GM20000 (cell line): ENCODE data around the gene STX16.

Source experiments
- DNase-seq: peaks from one replicate; pipeline ENCODE4 v3.0.0; 2012; ENCODE audit warnings: low spot score
- TF ChIP-seq, protein P1 (sequence below): IDR thresholded peaks from 2 replicates; pipeline ENCODE4 v1.5.1; 2012; ENCODE audit warnings: mild to moderate bottlenecking, control low read depth; ENCODE audit errors: extremely low read depth, missing control alignments

STX16 gene

DNA sequence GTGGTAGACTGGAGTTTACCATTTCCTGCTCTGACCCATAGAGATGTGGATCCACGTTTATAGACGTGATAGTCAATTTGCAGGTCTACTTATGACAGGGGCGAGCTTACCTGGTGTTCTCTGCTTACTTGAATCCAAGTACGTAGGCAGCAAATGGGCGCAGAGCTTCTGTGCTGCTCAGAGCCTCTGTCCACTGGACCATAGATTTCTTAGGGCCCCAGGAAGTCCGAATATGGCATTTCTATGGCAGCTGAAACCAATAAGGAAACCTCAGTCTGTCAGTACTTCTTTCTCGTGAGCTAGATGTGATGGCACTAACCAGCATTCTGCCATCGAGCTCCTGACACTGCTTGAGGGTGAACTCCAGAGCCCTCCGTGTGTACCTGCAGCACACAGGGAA, 22.0 kb downstream of the STX16 start:
- TF ChIP-seq, protein P1, sequence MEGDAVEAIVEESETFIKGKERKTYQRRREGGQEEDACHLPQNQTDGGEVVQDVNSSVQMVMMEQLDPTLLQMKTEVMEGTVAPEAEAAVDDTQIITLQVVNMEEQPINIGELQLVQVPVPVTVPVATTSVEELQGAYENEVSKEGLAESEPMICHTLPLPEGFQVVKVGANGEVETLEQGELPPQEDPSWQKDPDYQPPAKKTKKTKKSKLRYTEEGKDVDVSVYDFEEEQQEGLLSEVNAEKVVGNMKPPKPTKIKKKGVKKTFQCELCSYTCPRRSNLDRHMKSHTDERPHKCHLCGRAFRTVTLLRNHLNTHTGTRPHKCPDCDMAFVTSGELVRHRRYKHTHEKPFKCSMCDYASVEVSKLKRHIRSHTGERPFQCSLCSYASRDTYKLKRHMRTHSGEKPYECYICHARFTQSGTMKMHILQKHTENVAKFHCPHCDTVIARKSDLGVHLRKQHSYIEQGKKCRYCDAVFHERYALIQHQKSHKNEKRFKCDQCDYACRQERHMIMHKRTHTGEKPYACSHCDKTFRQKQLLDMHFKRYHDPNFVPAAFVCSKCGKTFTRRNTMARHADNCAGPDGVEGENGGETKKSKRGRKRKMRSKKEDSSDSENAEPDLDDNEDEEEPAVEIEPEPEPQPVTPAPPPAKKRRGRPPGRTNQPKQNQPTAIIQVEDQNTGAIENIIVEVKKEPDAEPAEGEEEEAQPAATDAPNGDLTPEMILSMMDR, result no peak
- DNase-seq, result no peak

DNA sequence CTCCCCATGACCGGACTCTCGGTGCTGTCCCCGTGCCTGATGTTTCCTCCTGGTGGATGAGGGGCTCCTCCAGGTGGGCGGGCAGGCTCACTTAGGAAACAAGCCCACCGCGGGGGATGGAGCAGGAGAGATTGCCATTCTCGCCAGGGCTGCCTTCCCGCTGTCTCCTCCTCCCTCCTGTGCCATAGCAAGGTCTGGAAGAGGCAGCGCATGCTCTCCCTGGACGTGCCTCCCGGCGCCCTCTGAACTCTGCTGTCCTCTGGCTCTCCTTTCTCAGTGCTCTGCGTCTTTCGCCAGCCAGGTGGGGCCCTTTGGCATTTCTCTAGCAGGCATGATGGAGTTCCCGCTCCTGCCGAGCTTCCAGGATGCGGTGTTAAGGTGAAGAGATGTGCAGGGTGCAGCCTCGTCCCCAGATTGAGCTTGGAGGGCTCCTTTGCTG, 24.1 kb downstream of the STX16 start:
- TF ChIP-seq, protein P1, result no peak
- no peak for DNase-seq

DNA sequence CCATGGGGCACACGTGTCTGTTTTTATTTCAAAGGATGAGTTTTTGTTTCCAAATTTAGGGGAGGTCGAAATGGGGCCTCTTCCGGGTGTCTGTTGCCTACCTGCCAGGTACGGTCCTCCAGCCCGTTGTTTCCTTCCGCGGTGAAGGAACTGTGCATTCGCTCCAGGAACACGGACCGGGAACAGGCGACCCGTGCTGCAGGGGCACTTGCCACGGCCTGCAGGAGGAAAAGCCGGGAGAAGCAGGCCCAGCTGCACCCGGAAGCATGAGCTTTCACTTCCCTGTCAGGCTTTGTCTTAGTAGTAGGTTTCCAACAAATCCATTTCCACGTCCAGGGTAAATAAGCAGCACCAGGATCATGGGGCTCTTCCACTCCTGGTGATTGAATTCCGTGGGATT, 24.6 kb downstream of the STX16 start:
- DNase-seq, result no peak
- TF ChIP-seq, protein P1, result no peak

DNA sequence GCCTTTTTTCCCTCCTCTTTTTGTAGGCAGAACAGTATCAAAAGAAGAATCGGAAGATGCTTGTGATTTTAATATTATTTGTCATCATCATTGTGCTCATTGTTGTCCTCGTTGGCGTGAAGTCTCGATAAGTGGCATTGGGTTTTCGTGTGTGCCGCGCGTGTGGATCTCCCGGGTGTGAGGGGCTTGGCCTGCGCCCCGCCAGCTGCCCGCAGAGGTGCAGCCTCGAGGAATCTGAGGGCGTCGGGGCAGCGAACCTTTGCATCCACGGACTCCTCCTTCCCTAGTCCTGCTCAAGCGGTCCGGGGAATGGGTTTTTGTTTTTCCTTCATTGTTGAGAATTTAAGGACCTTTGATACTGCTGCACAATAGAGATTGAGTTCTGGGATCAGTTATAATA, 25.1 kb downstream of the STX16 start:
- TF ChIP-seq, protein P1, result no peak
- no peak for DNase-seq

DNA sequence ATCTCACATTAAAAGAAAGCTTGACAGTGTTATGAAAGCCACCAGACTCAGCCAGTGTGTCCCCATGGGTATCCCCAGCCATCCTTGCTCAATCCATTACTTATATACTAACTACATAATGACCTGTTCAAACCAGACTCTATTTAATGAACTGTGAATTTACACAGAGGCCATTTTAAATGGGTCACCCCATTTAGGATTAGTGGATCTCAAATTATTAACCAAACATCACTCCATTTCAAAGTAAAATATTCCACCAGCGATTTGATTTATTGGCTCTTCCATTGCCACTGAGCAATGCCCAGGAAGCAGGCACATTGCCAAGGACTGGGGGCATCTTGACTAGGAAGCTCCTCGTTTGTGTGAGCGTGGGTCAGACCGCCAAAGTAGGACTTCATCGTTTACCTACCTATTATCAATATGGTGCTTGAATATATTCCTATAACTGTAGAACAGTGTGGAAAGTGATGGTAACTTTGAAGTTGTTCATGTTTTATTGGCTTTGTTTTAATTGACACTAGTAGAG, 26.1 kb downstream of the STX16 start:
- DNase-seq, result no peak
- TF ChIP-seq, protein P1, result no peak

DNA sequence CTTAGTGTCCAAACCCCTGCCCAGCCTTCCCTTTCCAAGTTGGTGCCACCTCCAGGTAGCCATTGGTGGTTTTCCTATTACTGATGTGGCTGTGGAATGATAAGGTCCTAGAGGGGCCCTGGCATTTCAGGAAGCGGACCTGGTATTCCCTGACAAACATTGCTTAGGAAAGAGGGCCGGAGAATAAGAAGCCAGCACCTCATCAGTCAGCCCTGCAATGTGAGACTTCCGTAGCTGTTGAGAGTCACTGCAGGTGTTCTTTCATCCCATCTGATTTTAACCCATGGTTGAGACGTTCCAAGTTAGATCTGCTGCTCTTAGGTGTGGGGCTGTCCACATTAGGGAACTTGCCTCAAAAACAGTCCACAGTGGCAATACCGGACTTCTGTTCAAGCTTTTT, 26.7 kb downstream of the STX16 start:
- TF ChIP-seq, protein P1, result no peak
- DNase-seq, result no peak

DNA sequence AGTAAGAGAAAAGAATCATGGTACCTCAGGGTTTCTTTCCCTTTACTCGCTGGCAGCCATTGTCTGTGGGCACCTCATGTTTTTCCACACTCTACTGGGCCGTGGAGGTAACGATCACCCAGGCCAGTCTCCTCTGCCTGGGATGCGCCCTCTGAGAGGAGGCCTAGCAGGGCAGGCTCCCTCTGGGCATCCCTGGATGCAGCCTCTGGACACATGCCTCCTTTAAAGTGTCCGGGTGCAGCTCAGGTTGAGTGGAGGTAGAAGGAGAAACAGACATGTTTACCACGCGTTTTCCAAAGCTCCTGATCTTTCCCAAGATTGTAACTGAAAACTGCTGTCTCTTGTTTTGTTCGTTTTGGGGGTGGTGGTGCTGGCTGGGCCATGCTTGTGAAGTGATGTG, 27.7 kb downstream of the STX16 start:
- no peak for DNase-seq
- TF ChIP-seq, protein P1, result no peak
